GM21786 (cell line): ENCODE results near the gene CMTR1.

Source experiments
- ATAC-seq: cut with Tn5 transposase; IDR thresholded peaks from one replicate; pipeline ENCODE4 v1.9.1; 2021; ENCODE audit not compliant: unreplicated experiment

CMTR1 gene

GRCh38 chr6:37511201-37511600 lies 78.2 kb downstream of the CMTR1 start:
- ATAC-seq, result no peak

- ATAC-seq, result no peak
These were observed 78.9 kb downstream of the CMTR1 start for GRCh38 chr6:37511910-37512399.

GRCh38 chr6:37512400-37513011 lies 79.5 kb downstream of the CMTR1 start:
- no peak for ATAC-seq

DNA sequence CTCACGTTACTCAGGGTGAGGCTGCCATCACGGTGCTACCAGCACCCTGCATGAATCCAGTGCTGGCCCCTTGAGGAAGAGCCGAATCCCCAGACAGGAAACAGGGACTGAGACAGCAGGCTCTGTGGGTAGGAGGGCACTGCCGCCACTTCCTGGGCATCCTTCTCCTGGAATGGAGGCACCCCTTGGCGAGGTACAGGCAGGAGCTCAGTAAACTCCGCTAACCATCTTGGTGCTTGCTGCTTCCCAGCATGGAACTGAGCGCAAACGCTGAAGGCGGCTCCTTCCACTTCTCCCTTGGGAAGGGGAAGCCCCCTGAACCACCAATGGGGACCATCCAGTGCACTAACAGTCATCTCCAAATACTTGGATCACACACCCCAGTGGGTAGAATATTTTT lies 80.1 kb downstream of the CMTR1 start:
- ATAC-seq, result no peak

GRCh38 chr6:37513576-37513975 lies 80.6 kb downstream of the CMTR1 start:
- no peak for ATAC-seq

- ATAC-seq, result no peak
These were observed 81.3 kb downstream of the CMTR1 start for GRCh38 chr6:37514321-37514771.

- no peak for ATAC-seq
These were observed 81.8 kb downstream of the CMTR1 start for GRCh38 chr6:37514837-37515236.

DNA sequence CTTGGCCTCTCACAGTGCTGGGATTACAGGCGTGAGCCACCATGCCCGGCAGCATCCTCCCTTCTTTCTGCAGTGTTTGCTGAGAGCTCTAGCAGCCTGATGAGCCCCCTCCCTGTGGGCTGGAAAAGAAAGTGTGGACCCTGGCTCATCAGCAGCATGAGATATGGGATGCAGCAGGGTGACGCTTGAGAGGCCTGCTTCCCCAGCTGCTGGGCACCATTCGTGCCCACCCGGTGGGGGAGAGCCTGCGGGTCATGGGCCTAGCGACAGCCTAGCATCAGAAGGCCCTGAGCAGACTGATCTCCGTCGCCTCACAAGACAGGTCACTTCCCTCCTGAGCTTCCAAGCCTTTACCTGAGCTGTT lies 82.7 kb downstream of the CMTR1 start:
- ATAC-seq, result no peak

- ATAC-seq, result peak; percentile 83
These were observed 83.3 kb downstream of the CMTR1 start for GRCh38 chr6:37516076-37516919.

DNA sequence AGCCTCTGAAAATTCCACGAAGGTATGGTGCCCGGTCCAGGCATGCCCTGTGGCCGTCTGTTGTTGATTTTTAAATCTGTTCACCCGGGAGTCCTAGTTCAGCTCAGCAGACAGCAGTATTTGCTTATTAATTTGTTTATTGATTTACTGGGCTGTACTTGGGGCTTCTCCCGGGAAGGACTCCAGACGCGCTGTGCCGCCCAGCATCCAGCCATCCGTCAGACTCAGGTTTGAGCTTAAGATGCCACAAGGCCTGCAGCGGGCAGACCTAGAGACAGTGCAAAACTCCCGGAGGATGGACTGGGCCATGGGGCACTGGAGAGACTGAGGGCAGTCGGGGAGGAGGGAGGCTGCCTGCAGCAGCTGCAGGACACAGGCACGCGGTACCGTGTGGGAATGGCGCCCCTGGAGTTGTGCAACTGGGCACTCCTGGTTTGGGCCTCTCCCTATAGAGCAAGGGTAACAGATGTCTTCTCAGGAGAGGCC lies 83.9 kb downstream of the CMTR1 start:
- ATAC-seq, result no peak

GRCh38 chr6:37517411-37517812 lies 84.4 kb downstream of the CMTR1 start:
- ATAC-seq, result no peak

- no peak for ATAC-seq
These were observed 85.1 kb downstream of the CMTR1 start for GRCh38 chr6:37518116-37518515.

DNA sequence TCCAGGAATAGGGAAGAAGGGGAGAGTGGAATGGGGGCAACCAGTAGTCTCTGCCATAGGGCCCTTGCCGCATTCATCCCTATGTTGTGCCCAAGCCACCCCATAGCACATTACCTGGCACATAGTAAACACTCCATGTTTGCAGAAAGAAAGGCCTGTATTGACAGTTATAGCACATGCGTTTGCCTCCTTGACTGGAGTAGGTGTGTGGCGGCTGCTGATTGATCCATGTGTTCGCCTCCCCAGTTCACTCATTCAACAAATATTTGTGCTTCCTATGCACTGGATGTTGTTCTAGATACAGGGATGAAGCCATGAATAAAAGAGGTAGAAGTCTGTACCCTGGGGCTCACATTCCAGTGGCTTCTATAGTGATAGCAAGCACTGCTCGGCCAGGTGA lies 86.4 kb downstream of the CMTR1 start:
- no peak for ATAC-seq

DNA sequence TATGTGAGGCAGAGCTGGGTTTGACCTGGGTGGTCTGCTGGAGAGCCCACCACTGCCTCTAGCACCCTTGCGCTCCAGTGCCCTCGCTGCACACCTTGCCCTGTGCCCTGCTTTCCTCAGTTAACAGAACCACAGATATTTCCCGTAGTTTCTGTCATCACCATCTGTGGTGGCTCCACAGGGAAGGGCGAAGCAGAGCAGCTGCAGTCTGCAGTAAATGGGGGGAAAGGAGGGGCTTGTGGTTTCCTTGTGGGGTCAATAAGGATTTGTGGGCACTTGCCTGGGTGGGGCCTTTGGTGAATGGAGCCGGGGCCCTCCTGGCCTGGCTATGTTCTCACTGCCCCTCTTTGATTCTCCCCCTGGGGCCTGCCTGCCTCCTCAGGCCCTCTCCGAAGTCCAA lies 87.9 kb downstream of the CMTR1 start:
- no peak for ATAC-seq

DNA sequence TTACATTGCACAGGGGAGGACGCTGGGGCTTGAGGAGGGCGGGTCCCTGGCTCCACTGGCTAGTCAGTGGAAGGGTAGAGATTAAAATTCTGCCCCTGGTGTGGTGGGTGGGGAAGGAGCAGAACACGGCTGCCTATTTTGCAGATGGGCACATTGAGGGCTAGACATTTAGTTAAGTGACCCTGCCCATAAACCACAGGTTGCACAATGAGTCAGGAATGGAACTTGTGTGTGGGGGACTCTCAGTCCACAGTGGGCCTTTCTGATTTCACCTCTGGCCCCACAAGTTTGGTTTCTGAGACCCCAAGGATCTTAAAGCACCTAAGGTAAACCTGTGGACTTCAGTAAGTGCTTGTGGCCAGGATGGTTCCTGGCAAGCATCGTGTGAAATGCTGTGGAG lies 88.7 kb downstream of the CMTR1 start:
- ATAC-seq, result no peak

DNA sequence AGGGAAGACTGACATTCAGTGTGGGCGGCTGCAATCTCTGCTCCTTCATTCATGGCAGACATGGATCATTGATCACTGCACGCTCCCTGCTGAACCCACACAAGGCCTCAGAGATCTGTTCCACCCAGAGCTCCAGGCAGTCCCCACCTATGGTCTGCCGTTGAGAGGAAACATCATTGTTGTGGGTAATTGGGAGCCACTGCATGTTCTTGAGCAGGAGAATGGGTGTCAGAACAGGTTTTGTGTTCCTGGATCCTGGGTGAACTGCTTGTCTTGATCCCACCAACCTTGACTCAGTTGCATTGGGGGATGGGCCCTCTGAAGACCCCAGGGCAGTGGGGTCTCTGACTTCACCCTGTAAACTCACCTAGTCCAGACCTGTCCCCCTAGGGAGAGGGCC lies 89.8 kb downstream of the CMTR1 start:
- ATAC-seq, result no peak

- ATAC-seq, result no peak
These were observed 90.4 kb downstream of the CMTR1 start for GRCh38 chr6:37523412-37523811.

- ATAC-seq, result no peak
These were observed 91.3 kb downstream of the CMTR1 start for GRCh38 chr6:37524025-37524969.

- no peak for ATAC-seq
These were observed 91.9 kb downstream of the CMTR1 start for GRCh38 chr6:37524970-37525318.

DNA sequence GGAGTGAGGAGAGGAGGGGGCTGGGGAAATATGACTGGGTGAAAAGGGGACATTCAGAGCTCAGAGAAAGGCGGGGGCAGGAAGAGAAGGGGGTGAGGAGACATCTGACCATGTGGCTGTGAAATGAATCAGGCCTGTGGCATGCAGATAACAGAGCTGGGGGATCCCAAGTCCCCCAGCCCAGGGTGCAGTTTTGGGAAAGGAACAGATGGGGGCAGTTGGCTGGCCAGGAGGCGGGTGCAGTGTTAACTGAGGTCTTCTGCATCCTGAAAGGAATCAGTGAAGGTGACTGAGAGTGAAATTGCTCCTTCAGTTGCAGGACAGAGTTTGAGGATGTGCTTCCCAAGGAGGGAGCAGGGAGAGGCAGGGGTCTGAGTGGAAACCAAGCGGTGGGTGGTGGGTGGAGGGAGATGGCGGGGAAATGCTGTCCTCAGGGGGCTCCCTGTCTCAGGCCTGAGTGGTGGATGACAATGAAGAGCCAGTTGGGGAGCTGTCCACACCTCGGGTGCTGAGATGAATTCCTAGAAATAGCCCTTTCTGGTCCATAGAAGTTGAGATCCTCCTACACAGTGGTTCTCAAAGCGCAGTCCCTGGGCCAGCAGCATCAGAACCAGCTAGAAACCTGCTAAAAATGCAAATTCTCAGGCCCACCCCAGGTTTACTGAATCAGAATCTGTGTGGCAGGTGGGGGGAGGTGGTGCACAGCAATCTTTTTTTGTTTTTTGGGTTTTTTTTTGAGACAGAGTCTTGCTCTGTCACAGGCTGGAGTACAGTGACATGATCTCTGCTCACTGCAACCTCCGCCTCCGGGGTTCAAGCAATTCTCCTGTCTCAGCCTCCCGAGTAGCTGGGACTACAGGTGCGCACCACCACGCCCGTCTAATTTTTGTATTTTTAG lies 92.7 kb downstream of the CMTR1 start:
- ATAC-seq, result no peak
